Cardiac muscle cell (in vitro differentiated cells and primary cell): ENCODE measurements around the gene NUDT22. TPM values are rescaled to one million over a fixed set of nuclear protein-coding genes. Genes with fewer than 3 reads are reported as not detected.

Source experiments
- DNase-seq, 2 donors: peaks; one replicate each; pipeline versions ENCODE4 v3.0.0 to v3.0.0-alpha.2; 2010 to 2017; ENCODE audit warnings: low read depth in 1 of 2, low spot score in 1 of 2
- H3K27ac ChIP-seq: fragments of 200-600 bp; sonication (generic); 2 replicates; pipeline ENCODE4 v1.5.1; 2016
- H3K27me3 ChIP-seq: fragments of 200-600 bp; sonication (generic); 2 replicates; pipeline ENCODE4 v1.6.0; 2016; ENCODE audit warnings: control low read depth
- H3K36me3 ChIP-seq: fragments of 200-600 bp; sonication (generic); 2 replicates; pipeline ENCODE4 v1.5.1; 2016; ENCODE audit warnings: control low read depth
- H3K4me1 ChIP-seq: fragments of 200-600 bp; sonication (generic); 2 replicates; pipeline ENCODE4 v1.8.1; 2017; ENCODE audit warnings: low read depth, mild to moderate bottlenecking, mixed run types
- H3K4me3 ChIP-seq: fragments of 200-600 bp; sonication (generic); 2 replicates; pipeline ENCODE4 v1.5.1; 2016; ENCODE audit warnings: mild to moderate bottlenecking
- H3K9me3 ChIP-seq: fragments of 200-600 bp; sonication (generic); 2 replicates; pipeline ENCODE4 v1.5.1; 2017; ENCODE audit warnings: low read depth, mild to moderate bottlenecking, control low read depth
- polyA plus RNA-seq: library from polyadenylated mRNA; unstranded; fragments of >200 nt; fragmentation: Nextera tagmentation; extraction: Ambion mirVana; gene quantifications from 2 replicates; pipeline ENCODE4 v1.2.1, GENCODE V29; 2016
- total RNA-seq: library from RNA; depleted of rRNA; stranded (reverse); fragments of >200 nt; gene quantifications from 2 replicates; pipeline ENCODE4 v1.2.3, GENCODE V29; 2016
- TF ChIP-seq, protein P1 (sequence below): IDR thresholded peaks from 2 replicates; pipeline ENCODE4 v1.5.1; 2012; ENCODE audit warnings: low read depth, mild to moderate bottlenecking, low read length

The NUDT22 gene
- total and polyA plus RNA-seq, 2 experiments from 2014 or later, result 76.0 to 90.6 TPM

DNA sequence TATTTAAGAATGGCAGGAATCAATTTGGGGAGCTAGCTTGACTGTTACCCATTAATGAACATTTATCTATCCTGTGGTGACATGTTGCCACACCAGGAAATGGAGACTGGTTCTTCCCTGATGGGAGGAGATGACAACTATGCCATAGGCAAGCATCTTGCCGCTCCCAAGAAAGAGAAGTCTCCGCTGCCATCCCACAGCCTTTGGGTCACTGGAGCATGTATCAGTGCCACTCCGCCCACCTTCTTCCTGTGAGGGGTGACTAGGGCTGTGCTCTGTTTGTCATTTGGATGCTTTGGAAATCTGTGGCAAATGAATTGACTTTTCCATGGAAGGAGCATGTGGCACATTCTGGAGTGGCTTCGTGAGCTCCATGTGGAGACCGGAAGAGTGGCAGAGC is 33.6 kb upstream of the NUDT22 start:
- H3K4me3 ChIP-seq, result no peak overlapping the region
- H3K36me3 ChIP-seq, result peaks cover 40% of the 10 kb centered on the region
- H3K27me3 ChIP-seq, result no peaks in the 10 kb centered on the region
- no peaks in the 10 kb centered on the region for H3K9me3 ChIP-seq
- peaks cover 9% of the 10 kb centered on the region for H3K4me1 ChIP-seq
- no peak for DNase-seq
- TF ChIP-seq, protein P1, sequence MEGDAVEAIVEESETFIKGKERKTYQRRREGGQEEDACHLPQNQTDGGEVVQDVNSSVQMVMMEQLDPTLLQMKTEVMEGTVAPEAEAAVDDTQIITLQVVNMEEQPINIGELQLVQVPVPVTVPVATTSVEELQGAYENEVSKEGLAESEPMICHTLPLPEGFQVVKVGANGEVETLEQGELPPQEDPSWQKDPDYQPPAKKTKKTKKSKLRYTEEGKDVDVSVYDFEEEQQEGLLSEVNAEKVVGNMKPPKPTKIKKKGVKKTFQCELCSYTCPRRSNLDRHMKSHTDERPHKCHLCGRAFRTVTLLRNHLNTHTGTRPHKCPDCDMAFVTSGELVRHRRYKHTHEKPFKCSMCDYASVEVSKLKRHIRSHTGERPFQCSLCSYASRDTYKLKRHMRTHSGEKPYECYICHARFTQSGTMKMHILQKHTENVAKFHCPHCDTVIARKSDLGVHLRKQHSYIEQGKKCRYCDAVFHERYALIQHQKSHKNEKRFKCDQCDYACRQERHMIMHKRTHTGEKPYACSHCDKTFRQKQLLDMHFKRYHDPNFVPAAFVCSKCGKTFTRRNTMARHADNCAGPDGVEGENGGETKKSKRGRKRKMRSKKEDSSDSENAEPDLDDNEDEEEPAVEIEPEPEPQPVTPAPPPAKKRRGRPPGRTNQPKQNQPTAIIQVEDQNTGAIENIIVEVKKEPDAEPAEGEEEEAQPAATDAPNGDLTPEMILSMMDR, result no peak
- H3K27ac ChIP-seq, result no peak overlapping the region

DNA sequence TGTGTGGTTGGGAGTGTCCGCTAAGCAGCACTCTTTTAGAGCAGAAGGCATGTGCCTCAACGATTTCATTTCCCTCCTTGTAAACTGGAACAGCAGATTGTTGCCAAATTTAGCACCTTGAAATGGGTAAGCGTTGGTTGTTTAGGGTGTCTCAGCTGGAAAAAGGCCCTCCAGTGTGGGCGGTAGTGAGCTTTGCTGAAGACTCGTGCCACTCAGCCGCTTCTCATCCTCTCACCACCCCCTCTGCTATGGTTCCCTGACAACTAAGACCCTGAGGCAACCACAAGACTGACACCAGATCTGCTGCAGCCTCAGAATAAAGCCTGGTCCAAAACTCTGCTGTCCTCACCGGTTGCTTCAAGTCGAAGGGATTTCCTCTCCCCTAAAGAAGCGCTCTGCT is 29.4 kb upstream of the NUDT22 start:
- Histone ChIP-seq H3K4me1 (no peaks in the 10 kb centered on the region), H3K36me3 (peaks cover 72% of the 10 kb centered on the region)
- TF ChIP-seq, protein P1, result no peak

DNA sequence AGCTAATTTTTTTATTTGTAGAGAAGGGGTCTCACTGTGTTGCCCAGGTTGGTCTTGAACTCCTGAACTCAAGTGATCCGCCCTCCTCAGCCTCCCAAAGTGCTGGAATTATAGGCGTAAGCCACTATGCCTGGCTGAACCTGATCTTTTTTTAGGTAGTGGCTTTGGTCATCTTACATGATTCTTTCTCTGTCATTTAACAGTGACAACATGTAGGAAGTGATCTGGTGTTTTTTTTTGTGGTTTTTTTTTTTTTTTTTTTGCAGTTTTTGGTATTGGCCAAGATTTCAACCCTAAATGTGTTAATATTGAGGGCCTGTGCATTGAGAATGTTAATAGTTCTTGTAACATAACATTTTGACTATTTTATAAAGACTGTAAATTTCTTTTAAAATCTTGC is 27.6 kb upstream of the NUDT22 start:
- no peak overlapping the region for H3K4me3 ChIP-seq
- DNase-seq, result no peak
- no peaks in the 10 kb centered on the region for H3K27me3 ChIP-seq
- TF ChIP-seq, protein P1, result no peak
- peaks cover 80% of the 10 kb centered on the region for H3K36me3 ChIP-seq
- H3K9me3 ChIP-seq, result no peaks in the 10 kb centered on the region
- H3K4me1 ChIP-seq, result no peaks in the 10 kb centered on the region
- H3K27ac ChIP-seq, result no peak overlapping the region

More for the DNA sequence above, 29.4 kb upstream of the NUDT22 start:
- Histone ChIP-seq H3K9me3 (no peaks in the 10 kb centered on the region), H3K27me3 (no peaks in the 10 kb centered on the region), H3K4me3 (no peak overlapping the region), H3K27ac (no peak overlapping the region)
- no peak for DNase-seq

GRCh38 chr11:64201543-64201942 is 24.5 kb upstream of the NUDT22 start:
- H3K4me1 ChIP-seq, result peaks cover 2% of the 10 kb centered on the region
- no peak for DNase-seq
- peak overlapping the region; percentile 39 for H3K27ac ChIP-seq
- TF ChIP-seq, protein P1, result no peak
- no peaks in the 10 kb centered on the region for H3K9me3 ChIP-seq
- peaks cover 63% of the 10 kb centered on the region for H3K36me3 ChIP-seq
- no peaks in the 10 kb centered on the region for H3K27me3 ChIP-seq
- H3K4me3 ChIP-seq, result no peak overlapping the region

GRCh38 chr11:64202992-64203391 is 23.1 kb upstream of the NUDT22 start:
- Histone ChIP-seq H3K27ac (no peak overlapping the region), H3K36me3 (peaks cover 49% of the 10 kb centered on the region)

More at GRCh38 chr11:64202992-64203391, 23.1 kb upstream of the NUDT22 start:
- Histone ChIP-seq H3K4me1 (peaks cover 2% of the 10 kb centered on the region), H3K4me3 (no peak overlapping the region), H3K27me3 (no peaks in the 10 kb centered on the region), H3K9me3 (no peaks in the 10 kb centered on the region)
- DNase-seq, result no peak
- TF ChIP-seq, protein P1, result no peak
